ENCODE measurements around the gene RTCB.
"Not testable (repeated sequence)": the region's sequence is repeated elsewhere in the genome, so short reads cannot be mapped to it uniquely, and the experiment has no call there.

The RTCB gene

GRCh38 chr22:32407936-32408335 is 4.1 kb downstream of the RTCB start:
- H3K4me1 Mint-ChIP-seq, result peaks cover 52% of the 10 kb centered on the region

GRCh38 chr22:32407312-32407711 is 4.7 kb downstream of the RTCB start:
- Mint-ChIP-seq H3K36me3 (peaks cover 5% of the 10 kb centered on the region), H3K27ac (no peak overlapping the region), H3K4me3 (no peak overlapping the region), H3K4me1 (peaks cover 46% of the 10 kb centered on the region), H3K27me3 (no peaks in the 10 kb centered on the region), H3K9me3 (no peaks in the 10 kb centered on the region)

More at GRCh38 chr22:32407936-32408335, 4.1 kb downstream of the RTCB start:
- Mint-ChIP-seq H3K4me3 (peak overlapping the region; percentile 7), H3K36me3 (peaks cover 5% of the 10 kb centered on the region), H3K27ac (no peak overlapping the region), H3K27me3 (no peaks in the 10 kb centered on the region), H3K9me3 (no peaks in the 10 kb centered on the region)

DNA sequence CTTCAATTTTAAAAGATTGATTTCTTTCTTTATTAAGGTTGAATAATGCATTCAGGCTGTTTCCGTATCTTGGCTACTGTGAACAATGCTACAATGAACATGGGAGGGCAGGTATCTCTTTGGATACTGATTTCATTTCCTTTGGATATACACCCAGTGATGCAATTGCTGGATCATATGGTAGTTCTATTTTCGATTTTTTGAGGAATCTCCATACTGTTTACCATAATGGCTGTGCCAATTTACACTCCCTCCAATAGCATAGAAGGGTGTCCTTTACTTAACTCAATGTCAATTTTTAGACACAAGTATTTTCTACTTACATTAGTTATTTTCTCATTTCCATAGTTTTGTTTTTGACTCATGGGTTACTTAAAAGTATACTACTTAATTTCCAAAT is 8.0 kb downstream of the RTCB start:
- Mint-ChIP-seq H3K4me1 (peaks cover 17% of the 10 kb centered on the region), H3K4me3 (no peak overlapping the region), H3K27me3 (no peaks in the 10 kb centered on the region), H3K36me3 (peaks cover 9% of the 10 kb centered on the region), H3K27ac (no peak overlapping the region), H3K9me3 (no peaks in the 10 kb centered on the region)

DNA sequence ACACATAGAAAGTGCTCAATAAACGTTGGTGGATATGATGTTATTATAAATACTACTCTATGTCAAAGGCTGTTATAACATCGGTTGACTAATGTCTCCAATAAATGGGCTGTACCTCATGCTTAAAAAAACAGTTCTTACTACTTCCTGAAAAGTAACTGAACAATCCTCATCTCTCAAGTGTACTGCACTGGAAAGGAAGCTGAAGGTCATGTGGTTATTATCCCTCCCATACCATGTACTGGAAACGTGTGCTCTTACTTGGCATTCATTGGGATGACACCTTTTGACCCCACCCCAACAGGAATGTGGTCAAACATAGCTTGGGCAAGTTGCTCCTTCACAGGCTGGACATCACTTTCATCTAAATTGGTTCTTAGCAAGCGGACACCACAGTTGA is 10.6 kb downstream of the RTCB start:
- peaks cover 12% of the 10 kb centered on the region for H3K36me3 Mint-ChIP-seq

DNA sequence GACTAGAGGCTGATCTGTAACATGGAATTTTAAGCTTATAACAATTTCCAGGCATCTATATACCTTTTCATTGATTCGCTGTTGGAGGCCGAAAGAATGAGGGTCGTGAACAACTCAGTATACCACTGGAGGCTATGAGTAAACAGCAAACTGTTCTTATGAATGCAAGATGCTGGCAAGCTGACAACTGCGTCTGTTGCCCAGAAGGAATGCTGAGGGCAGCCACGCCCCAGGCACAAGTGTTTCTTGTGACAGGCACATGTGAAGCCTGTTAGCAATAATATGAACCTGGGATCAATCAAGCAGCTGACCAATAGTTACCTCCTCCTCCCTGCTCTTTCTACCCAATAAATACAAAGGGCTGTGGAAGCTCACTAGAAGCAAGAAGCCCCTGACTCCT is 15.3 kb downstream of the RTCB start:
- peaks cover 23% of the 10 kb centered on the region for H3K36me3 Mint-ChIP-seq
- H3K4me1 Mint-ChIP-seq, result peaks cover 5% of the 10 kb centered on the region
- no peak overlapping the region for H3K4me3 Mint-ChIP-seq
- no peak overlapping the region for H3K27ac Mint-ChIP-seq
- H3K27me3 Mint-ChIP-seq, result no peaks in the 10 kb centered on the region
- no peaks in the 10 kb centered on the region for H3K9me3 Mint-ChIP-seq

More for the DNA sequence above, 10.6 kb downstream of the RTCB start:
- no peak overlapping the region for H3K27ac Mint-ChIP-seq
- no peaks in the 10 kb centered on the region for H3K9me3 Mint-ChIP-seq
- no peaks in the 10 kb centered on the region for H3K4me1 Mint-ChIP-seq
- no peaks in the 10 kb centered on the region for H3K27me3 Mint-ChIP-seq
- H3K4me3 Mint-ChIP-seq, result no peak overlapping the region

DNA sequence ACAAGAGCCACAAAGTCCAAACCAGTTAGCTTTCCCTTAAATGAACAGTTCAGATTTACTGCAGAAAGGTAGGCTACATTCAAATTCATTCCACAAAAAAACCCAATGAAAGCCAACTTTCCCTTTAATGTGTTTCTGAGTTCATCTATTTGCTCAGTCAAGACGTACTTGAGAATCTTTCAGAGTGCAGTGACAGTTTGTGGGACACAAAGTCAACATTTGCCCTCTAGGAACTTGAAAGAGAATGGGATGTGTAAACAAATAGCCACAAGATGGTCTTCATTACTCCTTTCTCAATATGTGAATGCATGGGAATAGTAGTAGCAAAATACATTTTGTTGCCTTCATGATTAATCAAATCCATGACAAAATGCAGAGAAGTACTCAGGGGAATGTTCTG is 15.8 kb downstream of the RTCB start:
- H3K9me3 Mint-ChIP-seq, result no peaks in the 10 kb centered on the region
- no peaks in the 10 kb centered on the region for H3K27me3 Mint-ChIP-seq
- H3K27ac Mint-ChIP-seq, result no peak overlapping the region
- H3K4me3 Mint-ChIP-seq, result no peak overlapping the region
- H3K4me1 Mint-ChIP-seq, result peaks cover 5% of the 10 kb centered on the region
- H3K36me3 Mint-ChIP-seq, result peaks cover 24% of the 10 kb centered on the region

DNA sequence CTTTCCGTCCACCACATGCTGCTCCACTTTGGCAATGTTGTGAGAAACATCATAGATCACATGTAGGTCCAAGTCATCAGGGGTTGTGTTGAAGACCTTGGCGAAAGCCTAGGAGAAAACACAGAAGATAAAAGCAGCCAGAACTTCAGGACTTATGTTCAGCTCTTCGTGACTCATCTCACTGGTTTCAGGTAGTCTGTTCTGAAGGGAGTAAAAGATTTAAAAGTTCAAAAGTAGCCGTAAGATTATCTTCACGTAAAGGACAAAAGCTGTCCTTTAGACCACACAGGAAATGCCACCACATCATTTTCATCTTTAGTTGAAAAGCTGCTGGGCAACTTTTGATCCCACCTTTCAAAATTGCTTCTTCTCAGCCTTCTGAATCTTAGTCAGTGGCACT is 16.9 kb downstream of the RTCB start:
- H3K27ac Mint-ChIP-seq, result peak overlapping the region; percentile 30
- H3K4me1 Mint-ChIP-seq, result peaks cover 5% of the 10 kb centered on the region
- peaks cover 21% of the 10 kb centered on the region for H3K36me3 Mint-ChIP-seq
- H3K27me3 Mint-ChIP-seq, result no peaks in the 10 kb centered on the region
- H3K9me3 Mint-ChIP-seq, result no peaks in the 10 kb centered on the region
- no peak overlapping the region for H3K4me3 Mint-ChIP-seq

DNA sequence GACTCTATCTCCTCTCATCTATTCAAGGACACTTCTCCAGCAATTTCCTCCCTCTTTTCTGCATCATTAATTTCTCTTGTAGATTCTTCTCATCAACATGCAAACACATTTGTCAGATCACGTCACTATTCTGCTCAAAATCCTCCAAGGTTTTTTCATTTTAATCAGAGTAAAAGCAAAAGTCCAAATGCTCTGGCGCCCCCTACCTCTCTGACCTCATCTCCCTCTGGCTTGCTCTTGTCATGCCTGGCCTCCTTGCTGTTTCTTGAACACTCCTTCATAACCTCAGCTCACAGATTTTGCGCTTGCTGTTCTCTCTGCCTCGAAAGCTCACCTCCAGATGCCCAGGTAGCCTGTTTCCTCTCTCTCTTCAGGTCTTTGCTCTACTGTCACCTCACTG is 22.4 kb downstream of the RTCB start:
- no peaks in the 10 kb centered on the region for H3K27me3 Mint-ChIP-seq
- no peaks in the 10 kb centered on the region for H3K9me3 Mint-ChIP-seq
- no peak overlapping the region for H3K4me3 Mint-ChIP-seq
- no peaks in the 10 kb centered on the region for H3K4me1 Mint-ChIP-seq
- H3K27ac Mint-ChIP-seq, result peak overlapping the region; percentile 77
- H3K36me3 Mint-ChIP-seq, result peaks cover 16% of the 10 kb centered on the region

- H3K36me3 Mint-ChIP-seq, result peaks cover 7% of the 10 kb centered on the region
- H3K27ac Mint-ChIP-seq, result no peak overlapping the region
- H3K9me3 Mint-ChIP-seq, result no peaks in the 10 kb centered on the region
- no peaks in the 10 kb centered on the region for H3K4me1 Mint-ChIP-seq
- H3K27me3 Mint-ChIP-seq, result no peaks in the 10 kb centered on the region
- no peak overlapping the region for H3K4me3 Mint-ChIP-seq
These were observed 26.4 kb downstream of the RTCB start for GRCh38 chr22:32385681-32386080.

GRCh38 chr22:32380991-32381390 is 31.1 kb downstream of the RTCB start:
- Mint-ChIP-seq H3K27ac (no peak overlapping the region), H3K36me3 (peaks cover 5% of the 10 kb centered on the region), H3K9me3 (no peaks in the 10 kb centered on the region), H3K4me1 (no peaks in the 10 kb centered on the region), H3K27me3 (no peaks in the 10 kb centered on the region), H3K4me3 (no peak overlapping the region)

- Mint-ChIP-seq H3K27me3 (no peaks in the 10 kb centered on the region), H3K4me1 (no peaks in the 10 kb centered on the region), H3K36me3 (peaks cover 3% of the 10 kb centered on the region), H3K9me3 (no peaks in the 10 kb centered on the region), H3K4me3 (no peak overlapping the region), H3K27ac (no peak overlapping the region)
These were observed 33.3 kb downstream of the RTCB start for GRCh38 chr22:32378707-32379272.

- no peaks in the 10 kb centered on the region for H3K4me1 Mint-ChIP-seq
- no peak overlapping the region for H3K4me3 Mint-ChIP-seq
- H3K27ac Mint-ChIP-seq, result no peak overlapping the region
- H3K36me3 Mint-ChIP-seq, result peaks cover 3% of the 10 kb centered on the region
- no peaks in the 10 kb centered on the region for H3K9me3 Mint-ChIP-seq
- no peaks in the 10 kb centered on the region for H3K27me3 Mint-ChIP-seq
These were observed 35.4 kb downstream of the RTCB start for GRCh38 chr22:32376681-32377080.

GRCh38 chr22:32375678-32376450 is 36.2 kb downstream of the RTCB start:
- H3K27me3 Mint-ChIP-seq, result no peaks in the 10 kb centered on the region

GRCh38 chr22:32364210-32364609 is 47.8 kb downstream of the RTCB start:
- H3K27ac Mint-ChIP-seq, result no peak overlapping the region
- no peak overlapping the region for H3K4me3 Mint-ChIP-seq
- H3K4me1 Mint-ChIP-seq, result no peaks in the 10 kb centered on the region
- no peaks in the 10 kb centered on the region for H3K9me3 Mint-ChIP-seq
- H3K27me3 Mint-ChIP-seq, result no peaks in the 10 kb centered on the region
- peaks cover 10% of the 10 kb centered on the region for H3K36me3 Mint-ChIP-seq

More at GRCh38 chr22:32375678-32376450, 36.2 kb downstream of the RTCB start:
- H3K9me3 Mint-ChIP-seq, result no peaks in the 10 kb centered on the region
- peaks cover 3% of the 10 kb centered on the region for H3K36me3 Mint-ChIP-seq
- no peak overlapping the region for H3K27ac Mint-ChIP-seq
- H3K4me1 Mint-ChIP-seq, result no peaks in the 10 kb centered on the region
- no peak overlapping the region for H3K4me3 Mint-ChIP-seq

DNA sequence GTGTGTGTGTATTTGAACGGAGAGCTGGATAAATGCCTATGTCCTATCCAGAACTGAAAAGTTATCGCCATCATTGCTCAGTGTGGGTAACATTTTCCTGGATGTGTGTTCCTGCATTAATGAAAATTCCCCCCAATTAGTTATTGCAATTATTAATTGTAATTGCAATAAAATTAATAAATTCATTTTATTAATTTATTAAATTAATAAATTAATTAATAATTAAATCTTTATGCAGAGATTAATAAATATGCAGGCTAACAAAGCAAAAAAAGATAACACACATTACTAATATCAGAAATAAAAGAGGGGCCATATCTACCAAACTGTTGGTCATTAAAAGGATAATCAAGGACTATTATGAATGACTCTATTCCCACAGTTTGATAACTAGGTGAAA is 50.8 kb downstream of the RTCB start:
- Mint-ChIP-seq H3K27ac (no peak overlapping the region), H3K4me1 (no peaks in the 10 kb centered on the region), H3K27me3 (no peaks in the 10 kb centered on the region), H3K9me3 (no peaks in the 10 kb centered on the region), H3K36me3 (peaks cover 5% of the 10 kb centered on the region), H3K4me3 (no peak overlapping the region)

GRCh38 chr22:32360096-32360495 is 52.0 kb downstream of the RTCB start:
- not testable (repeated sequence) for H3K4me3 Mint-ChIP-seq, H3K27ac Mint-ChIP-seq, H3K9me3 Mint-ChIP-seq, H3K36me3 Mint-ChIP-seq, H3K4me1 Mint-ChIP-seq, H3K27me3 Mint-ChIP-seq

DNA sequence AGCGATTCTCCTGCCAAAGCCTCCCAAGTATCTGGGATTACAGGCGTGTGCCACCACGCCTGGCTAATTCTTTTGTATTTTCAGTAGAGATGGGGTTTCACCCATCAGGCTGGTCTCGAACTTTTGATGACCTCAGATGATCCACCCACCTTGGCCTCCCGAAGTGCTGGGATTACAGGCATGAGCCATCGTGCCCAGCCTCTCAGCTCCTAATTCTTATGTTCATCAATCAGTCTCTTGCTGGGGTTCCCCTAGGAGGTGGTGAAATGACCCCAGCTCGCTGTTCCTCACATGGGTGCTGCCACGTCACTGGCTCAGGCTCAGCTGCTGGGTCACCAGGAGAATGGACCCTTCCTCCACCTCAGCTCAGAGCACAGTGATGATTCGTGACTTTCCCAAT is 54.5 kb downstream of the RTCB start, which contains the start of gene RFPL3:
Gene RFPL3 (plus strand): TSS at position 301 of the 400 bp plus-strand sequence. CDS start 205 bp downstream, outside the sequence.
- not testable (repeated sequence) for H3K27me3 Mint-ChIP-seq, H3K27ac Mint-ChIP-seq, H3K9me3 Mint-ChIP-seq, H3K4me3 Mint-ChIP-seq, H3K4me1 Mint-ChIP-seq, H3K36me3 Mint-ChIP-seq
